Kidney epithelial cell (primary cell): Measurements from ENCODE around the gene TRABD. TPM values are rescaled to one million over a fixed set of nuclear protein-coding genes. Genes with fewer than 3 reads are reported as not detected.

Source experiments
- DNase-seq: peaks from one replicate; pipeline ENCODE4 v3.0.0-alpha.2; 2010; ENCODE audit warnings: low read depth
- H3K27me3 ChIP-seq: 2 replicates; pipeline ENCODE4 v1.6.0; 2011; ENCODE audit warnings: low read length; ENCODE audit not compliant: control insufficient read depth, insufficient read depth
- H3K36me3 ChIP-seq: 2 replicates; pipeline ENCODE4 v1.5.1; 2011; ENCODE audit warnings: low read length; ENCODE audit not compliant: control insufficient read depth, insufficient read depth
- H3K4me3 ChIP-seq: 2 replicates; pipeline ENCODE4 v1.5.1; 2011; ENCODE audit warnings: low read depth, mild to moderate bottlenecking, control low read depth, low read length
- total RNA-seq: library from RNA; depleted of rRNA; stranded (reverse); fragments of >200 nt; gene quantifications from 2 replicates; pipeline ENCODE4 v1.2.3, GENCODE V29; 2015
- TF ChIP-seq, protein P1 (sequence below): IDR thresholded peaks from 2 replicates; pipeline ENCODE4 v1.5.1; 2011; ENCODE audit warnings: mild to moderate bottlenecking, moderate library complexity, low read length, control low read depth, inconsistent platforms; ENCODE audit not compliant: insufficient read depth, poor library complexity, severe bottlenecking

The TRABD gene
- total RNA-seq, 1 donor from 2014 or later = 60.2 TPM

DNA sequence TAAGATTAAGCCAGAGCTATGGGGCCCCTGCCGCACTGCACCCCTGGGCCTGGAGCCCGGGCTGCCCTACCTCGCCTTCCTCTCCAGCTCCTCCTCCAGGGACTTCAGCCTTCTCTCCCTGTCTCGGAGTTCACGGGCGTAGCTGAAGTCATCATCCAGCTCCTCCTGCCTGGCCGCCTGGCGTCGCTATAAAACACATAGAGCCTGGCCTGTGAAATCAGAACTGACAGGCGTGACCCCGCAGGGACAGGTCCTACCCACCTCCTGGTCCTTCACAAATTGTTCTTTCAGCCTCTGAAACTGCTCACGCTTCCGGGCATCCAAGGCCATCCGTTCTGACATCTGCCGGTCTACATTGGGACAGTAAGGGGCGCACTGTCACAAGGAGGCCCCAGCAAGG, 38.4 kb downstream of the TRABD start:
- DNase-seq = no peak
- H3K36me3 ChIP-seq = no peaks in the 10 kb centered on the region
- TF ChIP-seq, protein P1, sequence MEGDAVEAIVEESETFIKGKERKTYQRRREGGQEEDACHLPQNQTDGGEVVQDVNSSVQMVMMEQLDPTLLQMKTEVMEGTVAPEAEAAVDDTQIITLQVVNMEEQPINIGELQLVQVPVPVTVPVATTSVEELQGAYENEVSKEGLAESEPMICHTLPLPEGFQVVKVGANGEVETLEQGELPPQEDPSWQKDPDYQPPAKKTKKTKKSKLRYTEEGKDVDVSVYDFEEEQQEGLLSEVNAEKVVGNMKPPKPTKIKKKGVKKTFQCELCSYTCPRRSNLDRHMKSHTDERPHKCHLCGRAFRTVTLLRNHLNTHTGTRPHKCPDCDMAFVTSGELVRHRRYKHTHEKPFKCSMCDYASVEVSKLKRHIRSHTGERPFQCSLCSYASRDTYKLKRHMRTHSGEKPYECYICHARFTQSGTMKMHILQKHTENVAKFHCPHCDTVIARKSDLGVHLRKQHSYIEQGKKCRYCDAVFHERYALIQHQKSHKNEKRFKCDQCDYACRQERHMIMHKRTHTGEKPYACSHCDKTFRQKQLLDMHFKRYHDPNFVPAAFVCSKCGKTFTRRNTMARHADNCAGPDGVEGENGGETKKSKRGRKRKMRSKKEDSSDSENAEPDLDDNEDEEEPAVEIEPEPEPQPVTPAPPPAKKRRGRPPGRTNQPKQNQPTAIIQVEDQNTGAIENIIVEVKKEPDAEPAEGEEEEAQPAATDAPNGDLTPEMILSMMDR = no peak

DNA sequence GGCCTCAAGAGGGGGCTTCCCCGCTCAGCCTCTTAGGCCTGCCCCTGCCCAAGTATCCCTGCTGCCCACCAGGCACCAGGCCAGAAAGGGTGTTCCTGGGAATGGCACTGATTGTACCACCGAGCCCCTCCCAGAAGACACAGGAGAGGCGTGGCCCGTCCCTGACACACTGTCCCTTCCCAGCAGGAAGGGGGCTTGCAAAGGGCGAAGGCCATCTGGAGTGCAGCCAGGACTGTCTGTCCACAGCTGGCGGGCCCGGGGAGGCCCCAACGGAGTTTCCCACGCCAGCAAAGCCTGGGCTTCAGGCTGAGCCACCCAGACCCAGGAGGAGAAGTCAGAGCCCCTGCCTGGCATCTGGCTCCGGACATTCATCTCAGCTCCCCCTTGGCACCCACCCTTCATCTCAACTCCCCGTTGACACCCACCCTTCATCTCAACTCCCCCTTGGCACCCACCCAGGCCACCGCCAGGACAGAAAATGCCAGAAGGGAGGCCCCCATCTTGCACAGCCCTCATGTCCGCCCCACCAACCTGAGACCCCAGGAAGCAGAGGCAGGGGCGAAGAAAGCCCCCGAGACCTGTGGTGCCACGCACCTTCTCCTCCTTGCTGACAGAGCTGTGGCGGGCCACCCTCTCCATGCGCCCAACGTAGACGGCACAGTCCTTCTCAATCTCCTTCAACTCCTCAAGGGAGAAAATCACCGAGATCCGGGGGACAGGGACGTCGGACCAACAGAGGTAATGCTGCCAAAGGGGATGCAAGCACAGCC, 39.7 kb downstream of the TRABD start:
- TF ChIP-seq, protein P1 = no peak
- no peak overlapping the region for H3K4me3 ChIP-seq
- no peaks in the 10 kb centered on the region for H3K36me3 ChIP-seq
- DNase-seq = no peak
- H3K27me3 ChIP-seq = no peaks in the 10 kb centered on the region

More for the DNA sequence above, 38.4 kb downstream of the TRABD start:
- Histone ChIP-seq H3K4me3 (no peak overlapping the region), H3K27me3 (no peaks in the 10 kb centered on the region)

DNA sequence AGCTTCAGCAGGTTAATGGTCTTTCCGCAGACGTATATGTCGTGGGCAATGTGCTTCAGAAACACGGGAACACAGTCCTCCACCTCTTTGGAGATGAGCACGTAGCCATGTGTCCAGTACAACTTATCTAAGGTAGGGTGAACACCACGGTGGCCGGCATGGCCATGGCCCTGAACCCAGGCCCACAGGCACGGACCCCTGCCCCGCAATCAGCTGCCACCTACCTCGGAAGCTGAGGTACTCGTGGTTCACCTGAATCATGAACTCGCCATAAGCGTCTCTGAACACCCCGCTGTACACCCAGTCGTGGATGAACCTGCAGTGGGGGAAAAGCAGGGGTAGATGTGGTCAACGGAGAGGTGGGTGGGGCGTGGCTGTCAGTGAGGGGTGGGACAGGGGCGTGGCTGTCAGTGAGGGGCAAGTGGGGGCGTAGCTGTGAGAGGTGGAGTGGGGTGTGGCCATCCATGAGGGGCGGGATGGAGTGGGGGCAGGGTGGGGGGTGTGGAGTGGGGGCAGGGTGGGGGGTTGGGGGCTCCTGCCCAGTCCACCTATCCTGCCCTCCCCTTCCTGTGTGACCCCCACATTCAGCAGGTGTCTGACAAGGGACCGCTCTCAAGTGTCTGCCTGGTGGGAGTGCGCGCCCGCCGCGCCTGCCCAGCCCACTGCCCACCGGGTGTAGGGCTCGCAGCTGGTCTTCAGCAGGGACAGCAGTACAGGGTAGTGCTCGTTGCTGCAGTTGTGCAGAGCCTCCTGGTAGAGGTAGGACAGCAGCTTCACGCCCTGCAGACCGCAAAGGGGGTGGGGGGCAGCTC, 40.6 kb downstream of the TRABD start:
- H3K4me3 ChIP-seq = no peak overlapping the region
- no peaks in the 10 kb centered on the region for H3K27me3 ChIP-seq
- H3K36me3 ChIP-seq = no peaks in the 10 kb centered on the region
- DNase-seq = no peak
- TF ChIP-seq, protein P1 = no peak

DNA sequence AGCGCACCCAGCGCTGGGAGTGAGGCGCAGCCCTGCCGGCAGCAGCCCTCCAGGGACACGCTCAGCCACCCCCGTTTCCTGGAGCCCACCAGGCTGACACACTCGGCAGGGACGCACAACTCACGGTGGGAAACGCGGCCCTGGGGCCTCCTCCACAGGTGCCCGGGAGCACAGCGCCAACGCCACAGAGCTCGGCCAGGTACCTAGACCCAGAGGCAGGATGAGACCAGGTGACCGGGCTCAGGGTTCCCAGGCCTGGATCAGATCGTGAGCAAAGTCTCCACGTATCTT, 41.1 kb downstream of the TRABD start:
- H3K27me3 ChIP-seq = no peaks in the 10 kb centered on the region
- no peaks in the 10 kb centered on the region for H3K36me3 ChIP-seq
- H3K4me3 ChIP-seq = no peak overlapping the region
- TF ChIP-seq, protein P1 = no peak
- DNase-seq = no peak

DNA sequence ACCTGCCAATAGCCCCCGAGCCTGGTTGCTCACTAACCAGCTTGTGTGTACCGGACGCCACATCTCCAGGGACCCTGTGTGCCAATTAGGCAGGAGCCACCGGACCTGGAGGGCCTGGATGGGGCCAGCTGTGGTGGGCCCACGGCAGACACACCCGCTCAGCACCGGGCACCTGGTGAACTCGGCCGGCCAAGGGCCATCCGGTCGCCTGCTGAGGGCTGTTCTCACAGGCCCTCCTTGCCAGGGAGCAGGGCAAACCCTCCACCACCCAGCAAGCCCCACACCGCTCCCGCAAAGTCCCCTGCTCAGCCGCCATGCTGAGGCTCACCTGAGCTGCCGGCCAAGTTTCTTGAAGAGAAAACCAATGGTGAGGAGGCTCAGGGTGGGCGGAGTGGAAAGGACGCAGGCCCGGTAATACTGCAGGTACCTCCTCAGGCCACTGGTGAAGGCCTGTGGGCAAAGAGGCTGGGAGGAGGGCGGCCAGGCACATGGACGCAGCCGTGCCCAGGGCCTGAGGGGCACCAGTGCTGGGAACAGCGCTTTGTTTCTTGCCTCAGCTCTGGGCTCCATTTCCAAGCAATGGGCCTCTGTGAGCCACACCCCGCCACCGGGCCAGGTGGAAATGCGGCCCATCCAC, 42.0 kb downstream of the TRABD start:
- H3K4me3 ChIP-seq = no peak overlapping the region
- no peaks in the 10 kb centered on the region for H3K27me3 ChIP-seq
- DNase-seq = no peak
- H3K36me3 ChIP-seq = no peaks in the 10 kb centered on the region
- TF ChIP-seq, protein P1 = no peak
